Measurements from ENCODE around the gene CEP19. TPM values are rescaled to one million over a fixed set of nuclear protein-coding genes. Genes with fewer than 3 reads are reported as not detected.

CEP19 gene
- total RNA-seq: 2.1 to 2.5 TPM (median 2.1 TPM) in 3 replicates

DNA sequence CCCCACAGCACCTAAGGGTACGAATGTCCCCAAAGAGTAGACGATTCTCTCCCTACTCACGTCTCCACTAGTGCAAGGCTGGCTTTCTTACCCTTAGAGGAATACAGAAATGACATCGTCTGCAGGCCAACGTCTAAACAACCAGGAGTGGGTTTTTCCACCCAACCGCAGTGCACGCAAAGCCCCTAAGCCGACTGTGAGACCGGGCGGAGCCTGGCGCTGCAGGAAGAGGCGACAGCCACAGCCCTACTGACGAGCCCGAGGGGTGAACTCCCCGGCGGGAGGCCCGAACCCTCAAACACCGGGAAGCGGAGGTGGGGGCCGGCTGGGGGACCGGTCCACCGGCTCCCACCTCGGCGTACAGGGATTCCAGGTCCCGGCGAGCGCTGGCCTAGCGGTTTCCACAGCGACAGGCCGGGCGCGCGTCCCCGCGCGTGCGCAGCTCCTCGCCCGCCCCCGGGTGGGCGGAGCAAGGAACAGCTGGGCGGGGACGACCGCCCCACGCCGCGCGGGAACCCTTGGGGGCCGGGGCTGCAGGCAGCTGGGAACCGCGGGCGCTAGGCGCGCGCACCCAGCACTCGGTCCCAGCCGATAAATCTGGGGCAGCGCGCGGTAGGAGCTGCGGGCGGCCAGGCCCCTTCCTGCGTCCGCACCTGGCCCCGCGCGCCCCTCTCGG is at the start of gene CEP19, which contains the start of gene PIGX:
Gene CEP19, minus strand, starts transcription at position 413 of the 676 bp plus-strand sequence. CDS start 3,593 bp downstream, outside the sequence.
Gene PIGX, plus strand, starts transcription at position 540 of the 676 bp plus-strand sequence.
- Mint-ChIP-seq H3K36me3 (no peaks in the 10 kb centered on the region), H3K4me3 (peak within 1 kb of the TSS; percentile 83), H3K27me3 (ENCODE audit: low read depth) (no peaks in the 10 kb centered on the region), H3K9me3 (no peaks in the 10 kb centered on the region), H3K4me1 (peaks cover 15% of the 10 kb centered on the region), H3K27ac (peak within 1 kb of the TSS; percentile 95)
- no peak for TF ChIP-seq CTCF (IDR thresholded peaks at IDR 0.05; ENCODE audit: unreplicated experiment)
- peak; percentile 84 to 92 for DNase-seq (ENCODE audit: low spot score in 2 of 2, unreplicated experiment in 2 of 2)

DNA sequence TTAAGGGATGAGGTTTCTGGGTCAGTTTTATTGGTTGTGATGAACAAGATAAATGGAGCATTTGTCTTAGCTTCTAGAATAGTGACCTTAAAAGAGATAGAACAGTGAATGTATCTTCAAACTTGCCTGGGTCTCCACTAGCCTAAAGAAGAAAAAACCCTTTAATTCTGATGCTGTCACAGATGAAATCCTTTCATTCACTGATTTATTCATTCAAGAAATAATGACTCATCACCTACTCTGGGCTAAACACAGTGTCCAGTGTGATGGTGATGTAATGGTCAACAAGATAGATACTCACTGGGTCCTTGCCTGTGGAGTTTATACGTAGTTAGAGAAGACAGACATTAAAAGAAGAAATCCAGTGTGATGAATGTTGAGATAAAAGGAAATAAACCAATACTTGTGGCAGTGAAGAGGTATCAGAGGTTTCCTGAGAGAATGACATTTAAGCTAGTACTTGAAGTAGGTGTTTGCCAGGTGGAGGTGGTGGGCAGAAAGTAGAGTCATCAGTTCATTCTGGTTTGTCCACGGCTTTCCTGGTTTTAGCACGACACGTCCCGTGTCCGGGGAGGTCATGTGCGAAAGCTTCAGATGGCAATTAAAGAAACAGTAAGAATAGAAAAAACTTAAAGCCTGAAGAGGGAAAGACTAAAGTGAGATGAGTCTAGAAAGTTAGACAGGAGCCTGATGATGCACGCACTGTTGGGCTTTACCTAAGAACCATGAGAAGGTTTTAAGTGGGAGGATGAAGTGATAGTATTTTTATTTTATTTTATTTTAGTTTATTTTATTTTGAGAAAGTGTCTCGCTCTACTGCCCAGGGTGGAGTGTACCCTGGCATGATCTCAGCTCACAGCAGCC is 46.1 kb upstream of the CEP19 start:
- no peaks in the 10 kb centered on the region for H3K27me3 Mint-ChIP-seq (ENCODE audit: low read depth)
- no peak for TF ChIP-seq CTCF (IDR thresholded peaks at IDR 0.05; ENCODE audit: unreplicated experiment)
- H3K4me1 Mint-ChIP-seq: peaks cover 20% of the 10 kb centered on the region
- peaks cover 43% of the 10 kb centered on the region for H3K36me3 Mint-ChIP-seq
- no peak overlapping the region for H3K27ac Mint-ChIP-seq
- H3K4me3 Mint-ChIP-seq: no peak overlapping the region
- H3K9me3 Mint-ChIP-seq: peaks cover 30% of the 10 kb centered on the region
- no peak for DNase-seq (ENCODE audit: low spot score in 2 of 2, unreplicated experiment in 2 of 2)

- H3K9me3 Mint-ChIP-seq: peaks cover 25% of the 10 kb centered on the region
- no peak overlapping the region for H3K27ac Mint-ChIP-seq
These were observed 44.7 kb upstream of the CEP19 start for GRCh38 chr3:196756732-196757131.

DNA sequence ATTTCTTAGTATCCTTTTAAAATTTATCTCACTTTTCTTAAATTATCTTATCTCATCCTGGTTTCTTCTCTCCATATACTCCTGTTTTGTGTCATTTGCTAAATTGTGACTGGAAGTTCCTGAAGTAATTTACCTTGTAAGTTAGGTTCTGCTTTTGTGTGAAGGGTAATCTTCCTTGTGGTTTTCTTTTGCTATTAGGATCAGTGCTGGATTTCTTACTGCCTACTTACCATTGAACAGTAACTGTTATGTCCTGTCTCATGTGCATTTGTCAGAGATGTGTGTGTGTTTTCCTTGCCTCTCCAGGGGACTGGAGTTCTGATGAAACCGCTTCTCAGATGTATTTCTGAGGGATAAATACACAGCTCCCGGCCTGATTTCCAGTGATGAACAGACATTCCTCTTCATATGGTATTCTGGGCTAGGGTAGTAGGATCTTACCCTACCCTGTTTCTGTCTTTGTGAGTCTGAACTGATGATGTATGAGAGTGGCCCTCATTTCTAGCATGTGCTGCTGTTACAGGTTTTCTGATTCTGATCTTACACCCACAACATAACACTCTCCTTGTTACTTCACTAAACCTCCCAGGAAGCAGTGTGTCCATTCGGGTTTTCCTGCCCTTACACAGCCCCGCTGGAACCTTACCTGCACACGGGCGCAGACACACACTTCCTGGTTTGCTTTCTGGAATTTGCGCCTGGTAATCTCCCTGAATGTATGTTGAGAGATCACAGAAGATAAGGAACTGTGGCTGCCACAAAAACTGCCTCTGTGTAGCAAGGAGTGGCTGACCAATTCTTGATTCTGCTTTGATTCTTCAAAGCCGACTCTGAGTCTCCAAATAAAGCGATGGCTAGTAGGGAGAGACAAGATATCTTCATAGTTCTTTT is 42.3 kb upstream of the CEP19 start:
- TF ChIP-seq CTCF (IDR thresholded peaks at IDR 0.05; ENCODE audit: unreplicated experiment): no peak
- H3K4me1 Mint-ChIP-seq: peaks cover 23% of the 10 kb centered on the region
- no peak for DNase-seq (ENCODE audit: low spot score in 2 of 2, unreplicated experiment in 2 of 2)
- peak overlapping the region; percentile 94 for H3K27ac Mint-ChIP-seq
- peak overlapping the region; percentile 20 for H3K4me3 Mint-ChIP-seq
- H3K27me3 Mint-ChIP-seq (ENCODE audit: low read depth): no peaks in the 10 kb centered on the region
- peaks cover 36% of the 10 kb centered on the region for H3K36me3 Mint-ChIP-seq
- peaks cover 19% of the 10 kb centered on the region for H3K9me3 Mint-ChIP-seq

More at GRCh38 chr3:196756732-196757131, 44.7 kb upstream of the CEP19 start:
- Mint-ChIP-seq H3K4me1 (peaks cover 20% of the 10 kb centered on the region), H3K36me3 (peaks cover 36% of the 10 kb centered on the region), H3K4me3 (no peak overlapping the region), H3K27me3 (ENCODE audit: low read depth) (no peaks in the 10 kb centered on the region)
- no peak for DNase-seq (ENCODE audit: low spot score in 2 of 2, unreplicated experiment in 2 of 2)
- TF ChIP-seq CTCF (IDR thresholded peaks at IDR 0.05; ENCODE audit: unreplicated experiment): no peak

DNA sequence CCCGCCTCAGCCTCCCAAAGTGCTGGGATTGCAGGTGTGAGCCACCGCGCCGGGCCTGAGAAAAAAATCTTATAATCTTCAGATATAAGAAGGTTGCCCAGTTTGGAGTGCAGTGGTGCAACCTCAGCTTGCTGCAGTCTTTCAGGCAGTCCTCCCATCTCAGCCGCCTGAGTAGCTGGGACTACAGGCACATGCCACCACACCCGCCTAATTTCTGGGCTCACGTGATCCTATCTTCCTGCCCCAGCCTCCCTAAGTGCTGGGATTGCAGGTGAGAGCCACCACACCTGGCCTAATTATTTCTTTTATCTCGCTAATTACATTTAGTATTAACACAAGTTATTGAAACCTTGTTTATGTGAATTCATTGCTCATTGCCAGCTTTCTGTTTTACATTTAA is 41.2 kb upstream of the CEP19 start:
- no peak for DNase-seq (ENCODE audit: low spot score in 2 of 2, unreplicated experiment in 2 of 2)
- no peak for TF ChIP-seq CTCF (IDR thresholded peaks at IDR 0.05; ENCODE audit: unreplicated experiment)
- Mint-ChIP-seq H3K4me1 (peaks cover 23% of the 10 kb centered on the region), H3K36me3 (peaks cover 44% of the 10 kb centered on the region), H3K9me3 (peaks cover 26% of the 10 kb centered on the region), H3K27ac (peak overlapping the region; percentile 94), H3K27me3 (ENCODE audit: low read depth) (no peaks in the 10 kb centered on the region), H3K4me3 (no peak overlapping the region)
